Keratinocyte (primary cell): Measurements from ENCODE around the gene GCK. TPM values are rescaled to one million over a fixed set of nuclear protein-coding genes. Genes with fewer than 3 reads are reported as not detected.

Experiments used
- DNase-seq: peaks from one replicate; pipeline ENCODE4 v3.0.0-alpha.2; 2011; ENCODE audit warnings: low read depth, missing footprints, low spot score
- FAIRE-seq: peaks from 2 replicates; lab custom pipeline; 2011; peaks lifted over from hg19 to GRCh38; lab: Jason Lieb, UNC
- H2AFZ ChIP-seq: 2 replicates; pipeline ENCODE4 v1.6.0; 2012; ENCODE audit warnings: low read length, control low read depth, inconsistent platforms; ENCODE audit not compliant: control insufficient read depth
- H3K27ac ChIP-seq: 2 replicates; pipeline ENCODE4 v1.5.1; 2011; ENCODE audit warnings: low read length; ENCODE audit not compliant: control insufficient read depth, insufficient read depth
- H3K27me3 ChIP-seq: 3 replicates; pipeline ENCODE4 v1.6.0; 2011; ENCODE audit warnings: low read length; ENCODE audit not compliant: control insufficient read depth, insufficient read depth; ENCODE audit errors: extremely low read depth
- H3K36me3 ChIP-seq, 2 experiments: 2 replicates in 1 of 2; 3 replicates in 1 of 2; pipeline ENCODE4 v1.5.1; 2011; ENCODE audit warnings: low read length in 2 of 2, mild to moderate bottlenecking in 1 of 2; ENCODE audit not compliant: control insufficient read depth in 2 of 2, insufficient read depth in 2 of 2; ENCODE audit errors: extremely low read depth in 1 of 2
- H3K4me1 ChIP-seq: 3 replicates; pipeline ENCODE4 v1.5.1; 2011; ENCODE audit warnings: low read length; ENCODE audit not compliant: control insufficient read depth, insufficient read depth; ENCODE audit errors: extremely low read depth
- H3K4me2 ChIP-seq: 3 replicates; pipeline ENCODE4 v1.6.0; 2011; ENCODE audit warnings: low read depth, low read length; ENCODE audit not compliant: control insufficient read depth, insufficient read depth; ENCODE audit errors: extremely low read depth
- H3K4me3 ChIP-seq, 3 experiments: fragments of 200-600 bp in 1 of 3; sonication (generic) in 1 of 3; 2 replicates in 2 of 3; 3 replicates in 1 of 3; pipeline ENCODE4 v1.5.1; 2011 to 2016; ENCODE audit warnings: low read length in 3 of 3, mild to moderate bottlenecking in 3 of 3, control low read depth in 2 of 3, inconsistent platforms in 1 of 3, low read depth in 1 of 3, mixed read lengths in 1 of 3, mixed run types in 1 of 3, moderate library complexity in 1 of 3; ENCODE audit not compliant: control insufficient read depth in 2 of 3, insufficient read depth in 2 of 3; ENCODE audit errors: extremely low read depth in 1 of 3
- H3K79me2 ChIP-seq: 2 replicates; pipeline ENCODE4 v1.6.0; 2012; ENCODE audit warnings: low read length; ENCODE audit not compliant: control insufficient read depth, insufficient read depth
- H3K9ac ChIP-seq: 3 replicates; pipeline ENCODE4 v1.6.0; 2011; ENCODE audit warnings: low read length; ENCODE audit not compliant: control insufficient read depth, insufficient read depth; ENCODE audit errors: extremely low read depth
- H3K9me1 ChIP-seq: 3 replicates; pipeline ENCODE4 v1.6.0; 2011; ENCODE audit warnings: low read length; ENCODE audit not compliant: control insufficient read depth, insufficient read depth; ENCODE audit errors: extremely low read depth
- H3K9me3 ChIP-seq: 2 replicates; pipeline ENCODE4 v1.5.1; 2012; ENCODE audit warnings: low read depth, low read length; ENCODE audit not compliant: control insufficient read depth
- H4K20me1 ChIP-seq: 3 replicates; pipeline ENCODE4 v1.6.0; 2011; ENCODE audit warnings: low read length; ENCODE audit not compliant: control insufficient read depth, insufficient read depth; ENCODE audit errors: extremely low read depth
- CTCF ChIP-seq, 3 experiments: IDR thresholded peaks in 1 of 3; conservative IDR thresholded peaks in 1 of 3; optimal IDR thresholded peaks in 1 of 3; 2 replicates in 2 of 3; 3 replicates in 1 of 3; pipeline versions ENCODE3 to v1.5.1; 2011; ENCODE audit warnings: low read length in 3 of 3, mild to moderate bottlenecking in 3 of 3, moderate library complexity in 2 of 3, control low read depth in 1 of 3, inconsistent platforms in 1 of 3; ENCODE audit not compliant: insufficient read depth in 2 of 3; ENCODE audit errors: extremely low read depth in 1 of 3
- EZH2 ChIP-seq: IDR thresholded peaks from one replicate; pipeline ENCODE4 v1.6.1; 2012; ENCODE audit warnings: inconsistent platforms, mild to moderate bottlenecking, low read length, moderate library complexity
- dilution Hi-C: fragments of 300-500 bp; cut with MboI; formaldehyde crosslinking; loops from one replicate; pipeline ENCODE4 v1.7.0; 2020; ENCODE audit warnings: low sequenced_read_pairs; ENCODE audit not compliant: extremely low pct_ligation_motif_present
- polyA plus RNA-seq, 5 experiments: library from polyadenylated mRNA; depleted of rRNA in 3 of 5; stranded (reverse) in 3 of 5; stranded (forward) in 1 of 5; unstranded in 1 of 5; fragments of >200 nt; gene quantifications; 1 replicate in 1 of 5; 2 replicates in 3 of 5; 3 replicates in 1 of 5; pipeline versions ENCODE4 v1.2.1 to v1.2.3, GENCODE V29; 2011 to 2012; ENCODE audit warnings: missing spikeins in 2 of 5, low read depth in 1 of 5, low replicate concordance in 1 of 5

The GCK gene
- polyA plus RNA-seq, 1 donor (not counting 4 experiments of a cell fraction or from before 2014, with no cell fraction given), result not detected

- Histone ChIP-seq H3K9ac (no peak overlapping the region), H3K79me2 (no peaks in the 10 kb centered on the region), H3K4me2 (no peak overlapping the region), H3K9me1 (no peaks in the 10 kb centered on the region), H3K36me3 (no peaks in the 10 kb centered on the region), H3K4me1 (peaks cover 3% of the 10 kb centered on the region), H3K27me3 (peaks cover 29% of the 10 kb centered on the region), H2AFZ (no peak overlapping the region), H3K9me3 (no peaks in the 10 kb centered on the region), H4K20me1 (no peaks in the 10 kb centered on the region), H3K27ac (no peak overlapping the region), H3K4me3 (no peak overlapping the region)
- dilution Hi-C loops, result no loop called here
- DNase-seq (no peak), FAIRE-seq (no peak)
- peak; percentile 36 for TF ChIP-seq EZH2
- no peak for TF ChIP-seq CTCF (optimal IDR thresholded peaks at IDR 0.05 in 1 of 3, IDR thresholded peaks at IDR 0.05 in 1 of 3, conservative IDR thresholded peaks at IDR 0.05 in 1 of 3; ENCODE audit: extremely low read depth in 1 of 3, insufficient read depth in 2 of 3, low read length in 3 of 3)
Observed at GRCh38 chr7:44145479-44145968, 43.7 kb downstream of the GCK start.

- H3K4me3 ChIP-seq, result no peak overlapping the region
- no peak overlapping the region for H3K27ac ChIP-seq
- dilution Hi-C loops, result no loop called here
- FAIRE-seq (no peak), DNase-seq (no peak)
- no peak overlapping the region for H2AFZ ChIP-seq
- H3K4me1 ChIP-seq, result peaks cover 3% of the 10 kb centered on the region
- H3K9me1 ChIP-seq, result no peaks in the 10 kb centered on the region
- H4K20me1 ChIP-seq, result no peaks in the 10 kb centered on the region
- H3K79me2 ChIP-seq, result no peaks in the 10 kb centered on the region
- no peak overlapping the region for H3K4me2 ChIP-seq
- H3K9ac ChIP-seq, result no peak overlapping the region
- no peaks in the 10 kb centered on the region for H3K36me3 ChIP-seq
- H3K9me3 ChIP-seq, result no peaks in the 10 kb centered on the region
- TF ChIP-seq EZH2, result no peak
- TF ChIP-seq CTCF (optimal IDR thresholded peaks at IDR 0.05 in 1 of 3, IDR thresholded peaks at IDR 0.05 in 1 of 3, conservative IDR thresholded peaks at IDR 0.05 in 1 of 3; ENCODE audit: extremely low read depth in 1 of 3, insufficient read depth in 2 of 3, low read length in 3 of 3), result no peak
- peaks cover 29% of the 10 kb centered on the region for H3K27me3 ChIP-seq
Observed at GRCh38 chr7:44144968-44145478, 44.2 kb downstream of the GCK start.
